ENCODE measurements around the gene ATR. TPM values are rescaled to one million over a fixed set of nuclear protein-coding genes. Genes with fewer than 3 reads are reported as not detected.
"Not testable (repeated sequence)": the region's sequence is repeated elsewhere in the genome, so short reads cannot be mapped to it uniquely, and the experiment has no call there.

The ATR gene
- total and polyA plus RNA-seq, 8 donors: 8.2 to 16.6 (median 11.3) TPM

DNA sequence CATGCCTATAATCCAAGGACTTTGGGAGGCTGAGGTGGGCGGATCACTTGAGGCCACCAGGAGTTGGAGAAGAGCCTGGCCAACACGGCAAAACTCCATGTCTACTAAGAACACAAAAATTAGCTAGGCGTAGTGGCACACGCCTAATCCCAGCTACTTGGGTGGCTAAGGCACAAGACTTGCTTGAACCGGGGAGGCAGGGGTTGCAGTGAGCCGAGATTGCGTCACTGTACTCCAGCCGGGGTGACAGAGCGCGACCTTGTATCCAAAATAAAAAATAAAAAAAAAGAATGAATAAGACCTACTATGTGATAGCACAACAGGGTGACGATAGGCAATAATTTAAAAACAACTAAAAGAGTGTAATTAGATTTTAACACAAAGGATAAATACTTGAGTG, 134.2 kb downstream of the ATR start:
- no peaks in the 10 kb centered on the region for H3K9me3 ChIP-seq
- no peak overlapping the region for H3K4me3 ChIP-seq
- 96 to 100% methylated on average over 11 of the region's 11 CpGs for WGBS, 2 donors
- H3K27me3 ChIP-seq: no peaks in the 10 kb centered on the region
- H3K36me3 ChIP-seq: no peaks in the 10 kb centered on the region
- H3K27ac ChIP-seq: no peak overlapping the region
- TF ChIP-seq, protein P1, sequence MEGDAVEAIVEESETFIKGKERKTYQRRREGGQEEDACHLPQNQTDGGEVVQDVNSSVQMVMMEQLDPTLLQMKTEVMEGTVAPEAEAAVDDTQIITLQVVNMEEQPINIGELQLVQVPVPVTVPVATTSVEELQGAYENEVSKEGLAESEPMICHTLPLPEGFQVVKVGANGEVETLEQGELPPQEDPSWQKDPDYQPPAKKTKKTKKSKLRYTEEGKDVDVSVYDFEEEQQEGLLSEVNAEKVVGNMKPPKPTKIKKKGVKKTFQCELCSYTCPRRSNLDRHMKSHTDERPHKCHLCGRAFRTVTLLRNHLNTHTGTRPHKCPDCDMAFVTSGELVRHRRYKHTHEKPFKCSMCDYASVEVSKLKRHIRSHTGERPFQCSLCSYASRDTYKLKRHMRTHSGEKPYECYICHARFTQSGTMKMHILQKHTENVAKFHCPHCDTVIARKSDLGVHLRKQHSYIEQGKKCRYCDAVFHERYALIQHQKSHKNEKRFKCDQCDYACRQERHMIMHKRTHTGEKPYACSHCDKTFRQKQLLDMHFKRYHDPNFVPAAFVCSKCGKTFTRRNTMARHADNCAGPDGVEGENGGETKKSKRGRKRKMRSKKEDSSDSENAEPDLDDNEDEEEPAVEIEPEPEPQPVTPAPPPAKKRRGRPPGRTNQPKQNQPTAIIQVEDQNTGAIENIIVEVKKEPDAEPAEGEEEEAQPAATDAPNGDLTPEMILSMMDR (IDR thresholded peaks at IDR 0.05): no peak
- H3K4me1 ChIP-seq: peaks cover 18 to 27% (median 23%) of the 10 kb centered on the region in 3 donors
- DNase-seq: no peak
- FAIRE-seq: no peak
- intact Hi-C loops (cut with DNase I): no loop called here
- ATAC-seq: no peak

DNA sequence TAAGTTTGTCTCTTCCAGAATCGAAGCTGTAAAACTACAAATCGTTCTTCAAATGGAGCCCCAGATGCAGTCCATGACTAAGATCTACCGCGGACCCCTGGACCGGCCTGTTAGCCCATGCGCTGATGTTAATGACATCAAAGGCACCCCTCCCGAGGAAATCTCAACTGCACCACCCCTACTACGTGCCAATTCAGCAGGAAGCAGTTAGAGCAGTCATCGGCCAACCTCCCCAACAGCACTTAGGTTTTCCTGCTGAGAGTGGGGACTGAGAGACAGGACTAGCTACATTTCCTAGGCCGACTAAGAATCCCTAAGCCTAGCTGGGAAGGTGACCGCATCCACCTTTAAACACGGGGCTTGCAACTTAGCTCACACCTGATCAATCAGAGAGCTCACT, 135.5 kb downstream of the ATR start:
- H3K27me3 ChIP-seq; ATAC-seq; intact Hi-C loops (cut with DNase I); H3K36me3 ChIP-seq; H3K4me3 ChIP-seq; H3K27ac ChIP-seq; FAIRE-seq; H3K9me3 ChIP-seq; DNase-seq: not testable (repeated sequence)
- peaks cover 18 to 27% (median 23%) of the 10 kb centered on the region in 3 donors for H3K4me1 ChIP-seq
- 96 to 97% methylated on average over 12 of the region's 12 CpGs for WGBS, 2 donors

DNA sequence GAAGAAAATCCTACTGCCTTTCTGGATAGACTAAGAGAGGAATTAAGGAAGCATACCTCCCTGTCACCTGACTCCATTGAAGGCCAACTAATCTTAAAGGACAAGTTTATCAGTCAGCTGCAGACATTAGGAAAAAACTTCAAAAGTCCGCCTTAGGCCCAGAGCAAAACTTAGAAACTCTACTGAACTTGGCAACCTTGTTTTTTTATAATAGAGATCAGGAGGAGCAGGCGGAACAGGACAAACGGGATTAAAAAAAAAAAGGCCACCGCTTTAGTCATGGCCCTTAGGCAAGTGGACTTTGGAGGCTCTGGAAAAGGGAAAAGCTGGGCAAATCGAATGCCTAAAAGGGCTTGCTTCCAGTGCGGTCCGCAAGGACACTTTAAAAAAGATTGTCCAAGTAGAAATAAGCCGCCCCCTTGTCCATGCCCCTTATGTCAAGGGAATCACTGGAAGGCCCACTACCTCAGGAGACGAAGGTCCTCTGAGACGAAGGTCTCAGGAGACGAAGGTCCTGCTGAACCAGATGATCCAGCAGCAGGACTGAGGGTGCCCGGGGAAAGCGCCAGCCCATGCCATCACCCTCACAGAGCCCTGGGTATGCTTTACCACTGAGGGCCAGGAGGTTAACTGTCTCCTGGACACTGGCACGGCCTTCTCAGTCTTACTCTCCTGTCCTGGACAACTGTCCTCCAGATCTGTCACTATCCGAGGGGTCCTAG, 138.9 kb downstream of the ATR start:
- H3K36me3 ChIP-seq; FAIRE-seq; H3K4me3 ChIP-seq; intact Hi-C loops (cut with DNase I); H3K9me3 ChIP-seq; DNase-seq; H3K27me3 ChIP-seq: not testable (repeated sequence)
- 42% methylated on average over 14 to 15 of the region's 15 CpGs for WGBS, 2 donors
- peaks cover 12 to 16% (median 15%) of the 10 kb centered on the region in 3 donors for H3K4me1 ChIP-seq
- peak overlapping the region in 2 of 4 donors; percentile 23 to 46 for H3K27ac ChIP-seq
- ATAC-seq: peak in 1 of 4 donors; percentile 50

DNA sequence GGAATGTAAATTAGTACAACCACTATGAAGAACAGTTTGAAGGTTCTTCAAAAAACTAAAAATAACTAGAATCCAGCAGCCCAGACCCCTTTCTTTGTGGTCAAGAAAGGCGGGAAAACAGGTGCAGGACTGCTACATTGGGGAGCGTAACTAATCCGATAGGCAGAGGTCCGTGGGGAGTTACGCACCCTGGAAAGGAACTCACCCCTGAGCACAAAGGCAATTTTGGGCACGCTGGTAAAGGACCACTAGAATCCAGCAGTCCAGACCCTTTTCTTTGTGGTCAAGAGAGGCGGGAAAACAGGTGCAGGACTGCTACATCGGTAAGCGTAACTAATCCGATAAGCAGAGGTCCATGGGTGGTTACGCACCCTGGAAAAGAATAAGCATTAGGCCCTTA, 140.4 kb downstream of the ATR start:
- DNase-seq; H3K9me3 ChIP-seq; H3K36me3 ChIP-seq; FAIRE-seq; H3K4me3 ChIP-seq; ATAC-seq; H3K27me3 ChIP-seq; intact Hi-C loops (cut with DNase I); H3K27ac ChIP-seq: not testable (repeated sequence)
- H3K4me1 ChIP-seq: peaks cover 11 to 16% (median 12%) of the 10 kb centered on the region in 3 donors
- WGBS, 2 donors: 97 to 99% methylated on average over 11 of the region's 11 CpGs

DNA sequence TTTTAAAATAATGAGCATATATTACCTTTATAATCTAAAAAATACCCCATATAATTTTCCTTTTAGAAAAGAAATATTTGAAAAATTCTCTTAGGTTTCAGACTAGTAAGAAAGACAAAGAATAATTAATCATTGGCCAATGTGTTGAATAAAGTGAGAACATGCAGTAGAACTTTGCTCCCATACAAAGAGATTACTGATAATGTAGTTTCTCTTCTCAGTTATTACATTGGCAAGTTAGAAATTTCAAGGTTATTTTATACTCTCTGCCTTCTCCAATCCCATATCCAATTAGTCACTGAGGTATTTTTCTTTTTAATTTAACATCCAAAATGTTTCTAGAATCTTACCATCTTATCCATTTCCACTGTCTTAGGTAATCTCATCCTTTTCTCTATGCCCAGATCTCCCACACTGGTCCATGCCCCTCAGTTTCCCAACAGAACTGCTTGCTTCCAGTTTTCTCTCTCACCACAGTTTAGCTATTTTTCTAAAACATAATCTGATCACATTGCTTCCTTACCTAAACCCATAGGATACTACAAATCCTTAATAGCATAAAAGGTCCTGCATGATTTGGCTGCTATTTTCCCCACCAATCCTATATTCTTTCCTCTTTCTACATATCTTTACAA, 141.5 kb downstream of the ATR start:
- FAIRE-seq (no peak), ATAC-seq (peak in 3 of 4 donors; percentile 64 to 73 (median 69)), DNase-seq (no peak)
- no peaks in the 10 kb centered on the region for H3K27me3 ChIP-seq
- no peaks in the 10 kb centered on the region for H3K9me3 ChIP-seq
- TF ChIP-seq, protein P1 (IDR thresholded peaks at IDR 0.05): no peak
- H3K4me1 ChIP-seq: peaks cover 11 to 17% (median 15%) of the 10 kb centered on the region in 3 donors
- H3K4me3 ChIP-seq: no peak overlapping the region
- intact Hi-C loops (cut with DNase I): no loop called here
- H3K27ac ChIP-seq: no peak overlapping the region
- peaks cover 0 to 5% (median 0%) of the 10 kb centered on the region in 3 donors for H3K36me3 ChIP-seq

DNA sequence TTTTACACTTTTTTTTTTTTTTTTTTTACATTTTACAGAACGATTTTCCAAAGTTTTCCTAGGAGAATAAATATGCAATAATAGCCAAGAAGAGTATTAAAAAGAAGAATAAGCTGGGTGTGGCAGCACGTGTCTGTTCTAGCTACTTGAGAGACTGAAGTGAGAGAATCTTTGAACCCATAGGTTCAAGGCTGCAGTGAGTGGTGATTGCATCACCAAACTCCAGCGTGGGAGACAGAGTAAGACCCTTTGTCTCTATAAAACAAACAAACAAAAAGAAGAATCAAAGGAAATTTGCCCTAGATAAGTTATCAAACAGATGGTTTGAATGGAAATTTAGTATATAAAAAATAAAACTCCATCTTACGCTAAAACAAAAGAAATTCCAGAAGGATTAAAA, 144.0 kb downstream of the ATR start:
- no peak overlapping the region for H3K27ac ChIP-seq
- no peak overlapping the region for H3K4me3 ChIP-seq
- WGBS, 2 donors: 84 to 85% methylated on average over 4 of the region's 4 CpGs
- no peaks in the 10 kb centered on the region for H3K27me3 ChIP-seq
- ATAC-seq (no peak), DNase-seq (no peak), FAIRE-seq (no peak)
- H3K4me1 ChIP-seq: peaks cover 6 to 15% (median 13%) of the 10 kb centered on the region in 3 donors
- H3K9me3 ChIP-seq: no peaks in the 10 kb centered on the region
- intact Hi-C loops (cut with DNase I): no loop called here
- peaks cover 0 to 7% (median 5%) of the 10 kb centered on the region in 3 donors for H3K36me3 ChIP-seq
- TF ChIP-seq, protein P1 (IDR thresholded peaks at IDR 0.05): no peak
